DOHH2 (cell line): ENCODE data around the gene UAP1L1.

Source experiments
- EZH2phosphoT487 ChIP-seq: fragments of 200-600 bp; sonication (generic); IDR thresholded peaks from 2 replicates; pipeline ENCODE4 v1.6.1; 2017; ENCODE audit warnings: borderline replicate concordance, mild to moderate bottlenecking, antibody characterized with exemption, low read length, moderate library complexity, mixed read lengths
- TF ChIP-seq, protein P1 (sequence below): fragments of 200-600 bp; sonication (generic); IDR thresholded peaks from one replicate; pipeline ENCODE4 v1.5.1; 2014; ENCODE audit warnings: antibody characterized with exemption, mild to moderate bottlenecking, low read depth, low read length; ENCODE audit not compliant: poor library complexity, severe bottlenecking

DNA sequence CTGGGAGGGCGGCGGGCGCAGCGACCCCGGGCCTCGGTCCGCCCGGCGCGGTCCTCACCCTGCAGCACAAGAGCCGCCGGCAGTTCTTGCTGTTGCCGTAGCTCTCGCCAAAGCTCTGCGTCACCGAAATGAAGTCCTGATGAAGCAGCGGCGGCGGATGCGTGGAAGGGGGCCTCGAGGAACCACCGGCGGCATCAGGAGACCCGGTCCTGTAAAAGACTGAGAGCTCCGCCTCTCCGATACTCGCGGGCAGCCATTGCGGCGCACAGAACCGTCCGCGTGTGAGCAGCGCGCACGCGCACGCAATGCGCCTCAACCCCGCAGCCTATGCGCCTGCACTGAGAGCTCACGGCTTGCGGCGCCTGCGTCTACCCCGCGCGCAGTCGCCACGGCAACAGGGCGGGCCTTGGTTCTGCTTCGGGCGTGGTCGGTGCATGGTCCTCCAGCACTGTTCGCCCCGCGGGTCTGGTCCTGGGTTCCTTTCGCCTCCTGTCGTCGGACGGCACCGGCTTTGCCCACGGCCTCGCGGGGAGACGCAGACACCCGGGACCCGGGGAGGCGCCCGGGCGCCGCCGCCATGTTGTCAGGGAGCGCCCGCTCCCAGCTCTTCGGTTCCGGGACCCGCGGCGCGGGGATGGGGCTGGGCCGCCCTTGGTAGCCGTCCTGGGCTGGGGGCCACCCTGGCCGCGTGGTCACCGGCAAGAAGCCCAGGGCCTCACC is 52.3 kb downstream of the UAP1L1 start:
- TF ChIP-seq, protein P1, sequence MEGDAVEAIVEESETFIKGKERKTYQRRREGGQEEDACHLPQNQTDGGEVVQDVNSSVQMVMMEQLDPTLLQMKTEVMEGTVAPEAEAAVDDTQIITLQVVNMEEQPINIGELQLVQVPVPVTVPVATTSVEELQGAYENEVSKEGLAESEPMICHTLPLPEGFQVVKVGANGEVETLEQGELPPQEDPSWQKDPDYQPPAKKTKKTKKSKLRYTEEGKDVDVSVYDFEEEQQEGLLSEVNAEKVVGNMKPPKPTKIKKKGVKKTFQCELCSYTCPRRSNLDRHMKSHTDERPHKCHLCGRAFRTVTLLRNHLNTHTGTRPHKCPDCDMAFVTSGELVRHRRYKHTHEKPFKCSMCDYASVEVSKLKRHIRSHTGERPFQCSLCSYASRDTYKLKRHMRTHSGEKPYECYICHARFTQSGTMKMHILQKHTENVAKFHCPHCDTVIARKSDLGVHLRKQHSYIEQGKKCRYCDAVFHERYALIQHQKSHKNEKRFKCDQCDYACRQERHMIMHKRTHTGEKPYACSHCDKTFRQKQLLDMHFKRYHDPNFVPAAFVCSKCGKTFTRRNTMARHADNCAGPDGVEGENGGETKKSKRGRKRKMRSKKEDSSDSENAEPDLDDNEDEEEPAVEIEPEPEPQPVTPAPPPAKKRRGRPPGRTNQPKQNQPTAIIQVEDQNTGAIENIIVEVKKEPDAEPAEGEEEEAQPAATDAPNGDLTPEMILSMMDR = no peak
- no peak for TF ChIP-seq EZH2phosphoT487
